Neuron (in vitro differentiated cells): ENCODE results near the gene MEGF8.

Experiments
- H2AFZ ChIP-seq: one replicate; pipeline ENCODE4 v1.6.1; 2013; ENCODE audit warnings: low read depth, mild to moderate bottlenecking, inconsistent platforms, low read length, moderate library complexity
- H3K27me3 ChIP-seq: one replicate; pipeline ENCODE4 v1.6.1; 2013; ENCODE audit warnings: low read length; ENCODE audit not compliant: insufficient read depth
- H3K36me3 ChIP-seq: one replicate; pipeline ENCODE4 v1.6.1; 2013; ENCODE audit warnings: low read length; ENCODE audit not compliant: insufficient read depth
- H3K4me1 ChIP-seq: one replicate; pipeline ENCODE4 v1.6.1; 2013; ENCODE audit warnings: low read length; ENCODE audit not compliant: insufficient read depth
- H3K4me3 ChIP-seq: 2 replicates; pipeline ENCODE4 v1.5.1; 2013; ENCODE audit warnings: mild to moderate bottlenecking, low read length, moderate library complexity
- H3K9me3 ChIP-seq: one replicate; pipeline ENCODE4 v1.6.1; 2013; ENCODE audit warnings: low read length

Gene MEGF8

GRCh38 chr19:42407085-42407815 is 81.8 kb downstream of the MEGF8 start:
- Histone ChIP-seq H3K9me3 (no peaks in the 10 kb centered on the region), H3K36me3 (peaks cover 40% of the 10 kb centered on the region), H3K4me1 (peaks cover 8% of the 10 kb centered on the region), H3K27me3 (no peaks in the 10 kb centered on the region), H2AFZ (no peak overlapping the region), H3K4me3 (no peak overlapping the region)

DNA sequence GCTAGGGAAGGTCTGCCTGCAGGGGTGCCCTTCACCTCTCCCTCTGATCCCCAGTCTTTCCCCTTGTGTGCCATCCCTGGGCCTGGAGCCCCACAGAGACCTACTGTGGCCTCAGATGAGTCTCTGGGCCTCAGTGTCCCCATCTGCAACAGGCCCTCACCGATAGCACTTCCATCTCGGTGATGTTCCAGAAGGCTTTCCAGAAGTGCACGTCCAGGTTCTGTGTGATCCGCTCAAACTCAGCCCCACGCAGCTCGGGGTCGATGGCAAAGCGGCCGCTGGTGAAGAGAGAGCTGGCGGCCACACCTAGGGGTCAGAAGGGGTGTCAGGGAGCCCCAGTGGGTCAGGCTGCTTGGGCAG is 82.4 kb downstream of the MEGF8 start:
- H3K4me3 ChIP-seq, result no peak overlapping the region
- H3K9me3 ChIP-seq, result no peaks in the 10 kb centered on the region
- H3K4me1 ChIP-seq, result peaks cover 3% of the 10 kb centered on the region
- no peaks in the 10 kb centered on the region for H3K27me3 ChIP-seq
- peaks cover 40% of the 10 kb centered on the region for H3K36me3 ChIP-seq
- H2AFZ ChIP-seq, result no peak overlapping the region

- peaks cover 38% of the 10 kb centered on the region for H3K36me3 ChIP-seq
- no peak overlapping the region for H3K4me3 ChIP-seq
- H3K4me1 ChIP-seq, result no peaks in the 10 kb centered on the region
- H2AFZ ChIP-seq, result no peak overlapping the region
- H3K27me3 ChIP-seq, result no peaks in the 10 kb centered on the region
- no peaks in the 10 kb centered on the region for H3K9me3 ChIP-seq
Observed at GRCh38 chr19:42409477-42409876, 84.0 kb downstream of the MEGF8 start.

GRCh38 chr19:42410371-42410770 is 84.9 kb downstream of the MEGF8 start:
- Histone ChIP-seq H2AFZ (no peak overlapping the region), H3K27me3 (no peaks in the 10 kb centered on the region), H3K9me3 (no peaks in the 10 kb centered on the region), H3K4me1 (no peaks in the 10 kb centered on the region), H3K4me3 (no peak overlapping the region), H3K36me3 (peaks cover 31% of the 10 kb centered on the region)

DNA sequence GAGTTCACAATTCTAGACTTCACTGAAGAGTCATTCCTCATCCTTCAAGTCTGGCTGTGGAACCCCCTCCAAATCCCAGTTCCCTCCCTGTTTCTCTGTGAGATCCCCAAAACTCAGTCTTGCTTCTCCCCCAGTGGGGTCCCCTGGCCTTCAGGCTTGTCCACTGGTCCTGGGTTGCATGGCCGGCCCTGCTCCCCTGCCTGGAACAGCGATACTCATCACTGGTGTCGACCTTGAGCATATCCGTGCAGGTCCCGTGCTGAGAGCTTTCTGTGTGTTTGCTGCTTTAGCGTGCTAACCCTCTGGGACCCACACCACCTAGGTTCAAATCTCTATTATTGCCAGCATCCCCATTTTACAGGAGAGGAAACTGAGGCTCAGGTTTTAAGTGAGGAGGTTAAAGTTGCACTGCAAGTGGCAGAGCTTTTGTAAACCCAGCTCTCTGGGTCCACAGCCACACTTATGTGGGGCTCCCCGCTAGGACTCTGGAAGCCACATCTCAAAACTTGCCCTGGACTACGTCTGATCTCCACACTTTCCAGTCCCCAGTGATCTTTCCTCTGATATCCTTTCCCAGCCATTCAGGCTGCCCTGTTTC is 86.2 kb downstream of the MEGF8 start:
- Histone ChIP-seq H3K9me3 (no peaks in the 10 kb centered on the region), H3K4me3 (no peak overlapping the region), H3K4me1 (no peaks in the 10 kb centered on the region), H2AFZ (no peak overlapping the region), H3K36me3 (peaks cover 22% of the 10 kb centered on the region), H3K27me3 (no peaks in the 10 kb centered on the region)

DNA sequence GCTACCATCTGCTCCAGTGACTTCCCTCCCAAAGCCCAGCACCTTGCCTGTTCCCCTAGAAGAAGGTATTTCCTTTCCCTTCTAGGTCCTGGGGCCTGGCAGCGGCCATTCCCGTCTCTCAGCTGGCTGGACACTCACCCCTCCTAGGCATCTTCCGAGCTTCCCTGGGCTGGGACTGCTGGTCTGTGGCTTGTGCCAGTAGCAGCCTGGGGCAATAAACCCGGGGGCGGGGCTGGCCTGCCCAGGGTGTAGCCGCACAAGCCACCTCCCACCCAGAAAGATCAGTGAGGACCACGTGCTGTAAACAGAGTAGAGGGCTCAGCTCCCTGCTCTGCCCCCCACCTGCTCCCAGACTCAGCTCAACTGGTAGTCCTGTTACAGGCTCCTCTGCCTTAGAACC is 86.8 kb downstream of the MEGF8 start:
- no peaks in the 10 kb centered on the region for H3K9me3 ChIP-seq
- peaks cover 18% of the 10 kb centered on the region for H3K36me3 ChIP-seq
- no peaks in the 10 kb centered on the region for H3K27me3 ChIP-seq
- H3K4me3 ChIP-seq, result no peak overlapping the region
- H2AFZ ChIP-seq, result no peak overlapping the region
- H3K4me1 ChIP-seq, result no peaks in the 10 kb centered on the region

- Histone ChIP-seq H3K4me1 (no peaks in the 10 kb centered on the region), H3K36me3 (peaks cover 14% of the 10 kb centered on the region), H3K4me3 (no peak overlapping the region), H3K27me3 (no peaks in the 10 kb centered on the region), H2AFZ (no peak overlapping the region), H3K9me3 (no peaks in the 10 kb centered on the region)
Observed at GRCh38 chr19:42412661-42413076, 87.2 kb downstream of the MEGF8 start.

DNA sequence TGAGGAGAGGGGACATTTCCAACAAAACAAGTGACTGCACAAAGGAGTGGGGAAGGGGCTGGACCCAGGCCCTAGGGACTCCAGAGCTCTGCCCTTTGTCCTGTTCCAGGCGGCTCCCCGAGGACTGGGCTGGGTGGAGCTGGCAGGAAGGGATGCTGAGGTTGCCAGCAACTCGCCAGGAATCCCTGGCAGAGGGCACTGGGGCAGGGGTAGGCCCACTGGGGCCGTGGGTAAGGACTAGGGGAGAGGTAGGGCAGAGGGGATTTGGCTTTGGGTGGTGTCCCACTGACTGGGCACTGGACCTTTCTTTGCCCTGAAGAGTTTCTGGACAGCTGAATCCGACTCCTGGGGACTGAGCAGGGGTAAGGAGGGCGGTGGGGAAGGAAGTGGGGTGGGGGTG is 93.9 kb downstream of the MEGF8 start:
- Histone ChIP-seq H3K4me1 (peaks cover 12% of the 10 kb centered on the region), H3K27me3 (no peaks in the 10 kb centered on the region), H2AFZ (no peak overlapping the region), H3K9me3 (no peaks in the 10 kb centered on the region), H3K4me3 (no peak overlapping the region), H3K36me3 (peaks cover 2% of the 10 kb centered on the region)

GRCh38 chr19:42420055-42420544 is 94.7 kb downstream of the MEGF8 start:
- Histone ChIP-seq H3K27me3 (no peaks in the 10 kb centered on the region), H3K4me3 (no peak overlapping the region), H3K36me3 (no peaks in the 10 kb centered on the region), H3K9me3 (no peaks in the 10 kb centered on the region), H2AFZ (no peak overlapping the region), H3K4me1 (peaks cover 12% of the 10 kb centered on the region)

GRCh38 chr19:42421101-42421500 is 95.7 kb downstream of the MEGF8 start:
- no peak overlapping the region for H2AFZ ChIP-seq
- H3K9me3 ChIP-seq, result no peaks in the 10 kb centered on the region
- no peaks in the 10 kb centered on the region for H3K27me3 ChIP-seq
- H3K36me3 ChIP-seq, result no peaks in the 10 kb centered on the region
- no peak overlapping the region for H3K4me3 ChIP-seq
- peaks cover 12% of the 10 kb centered on the region for H3K4me1 ChIP-seq

GRCh38 chr19:42421591-42422031 is 96.2 kb downstream of the MEGF8 start:
- no peaks in the 10 kb centered on the region for H3K27me3 ChIP-seq
- H2AFZ ChIP-seq, result no peak overlapping the region
- no peaks in the 10 kb centered on the region for H3K9me3 ChIP-seq
- no peaks in the 10 kb centered on the region for H3K36me3 ChIP-seq
- H3K4me1 ChIP-seq, result peaks cover 12% of the 10 kb centered on the region
- H3K4me3 ChIP-seq, result no peak overlapping the region

GRCh38 chr19:42422092-42422900 is 96.9 kb downstream of the MEGF8 start:
- peak overlapping the region; percentile 76 for H2AFZ ChIP-seq
- H3K9me3 ChIP-seq, result no peaks in the 10 kb centered on the region
- H3K4me1 ChIP-seq, result peaks cover 12% of the 10 kb centered on the region
- H3K4me3 ChIP-seq, result peak overlapping the region; percentile 80
- no peaks in the 10 kb centered on the region for H3K36me3 ChIP-seq
- H3K27me3 ChIP-seq, result no peaks in the 10 kb centered on the region

DNA sequence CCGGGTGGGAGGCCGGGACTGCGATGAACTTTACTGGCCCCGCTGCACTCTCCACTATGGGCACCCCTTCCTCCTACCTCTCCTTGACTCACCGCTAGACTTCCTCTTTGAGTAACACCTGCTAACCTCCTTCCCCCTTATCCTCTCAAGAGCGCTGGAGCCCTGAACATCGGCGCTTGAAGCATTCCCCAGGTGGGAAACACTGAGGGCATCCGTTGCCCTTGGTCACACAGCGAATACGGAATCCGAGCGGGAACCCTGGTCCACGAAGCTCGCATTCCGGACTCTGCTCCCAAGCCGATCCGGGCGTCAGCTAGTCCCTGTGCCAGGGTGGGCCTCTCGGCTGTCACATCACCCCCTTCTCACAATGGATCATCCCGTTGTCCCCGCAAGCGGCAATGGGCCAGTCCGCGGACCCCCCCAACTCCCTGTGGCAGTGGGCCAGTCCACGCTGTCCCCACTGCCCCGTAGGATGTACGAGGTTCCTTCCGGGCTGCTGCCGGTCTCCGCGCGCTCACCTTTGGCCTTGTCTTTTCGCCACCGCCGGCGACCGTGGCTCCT is 97.5 kb downstream of the MEGF8 start:
- Histone ChIP-seq H3K36me3 (no peaks in the 10 kb centered on the region), H3K9me3 (no peaks in the 10 kb centered on the region), H3K4me3 (peak overlapping the region; percentile 80), H3K4me1 (peaks cover 12% of the 10 kb centered on the region), H2AFZ (peak overlapping the region; percentile 76), H3K27me3 (no peaks in the 10 kb centered on the region)
